A204.1 (cell line): ENCODE measurements around the gene AMFR.

ENCODE experiments used
- FAIRE-seq: peaks from 2 replicates; lab custom pipeline; 2012; peaks lifted over from hg19 to GRCh38; lab: Jason Lieb, UNC

Gene AMFR

DNA sequence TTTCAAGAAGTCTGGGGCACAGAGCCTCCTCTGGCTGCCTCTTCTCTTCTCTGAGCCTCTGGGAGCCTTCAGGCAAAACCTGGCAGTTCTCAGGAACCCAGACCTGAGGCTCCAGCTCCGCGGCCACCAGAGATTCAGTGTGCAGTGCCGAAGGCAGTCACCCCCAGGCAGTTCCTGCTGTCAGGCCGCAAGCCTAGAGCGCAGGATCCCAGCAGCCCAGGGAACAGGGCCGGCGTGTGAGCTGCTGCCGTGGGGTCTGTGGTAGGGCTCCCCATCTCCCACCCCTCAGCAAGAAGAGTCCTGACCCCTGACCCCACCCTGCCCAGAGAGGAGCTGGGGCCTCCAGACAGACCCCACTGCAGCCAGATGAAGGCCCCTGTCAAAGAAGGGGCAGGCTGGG is 78.2 kb downstream of the AMFR start:
- no peak for FAIRE-seq

DNA sequence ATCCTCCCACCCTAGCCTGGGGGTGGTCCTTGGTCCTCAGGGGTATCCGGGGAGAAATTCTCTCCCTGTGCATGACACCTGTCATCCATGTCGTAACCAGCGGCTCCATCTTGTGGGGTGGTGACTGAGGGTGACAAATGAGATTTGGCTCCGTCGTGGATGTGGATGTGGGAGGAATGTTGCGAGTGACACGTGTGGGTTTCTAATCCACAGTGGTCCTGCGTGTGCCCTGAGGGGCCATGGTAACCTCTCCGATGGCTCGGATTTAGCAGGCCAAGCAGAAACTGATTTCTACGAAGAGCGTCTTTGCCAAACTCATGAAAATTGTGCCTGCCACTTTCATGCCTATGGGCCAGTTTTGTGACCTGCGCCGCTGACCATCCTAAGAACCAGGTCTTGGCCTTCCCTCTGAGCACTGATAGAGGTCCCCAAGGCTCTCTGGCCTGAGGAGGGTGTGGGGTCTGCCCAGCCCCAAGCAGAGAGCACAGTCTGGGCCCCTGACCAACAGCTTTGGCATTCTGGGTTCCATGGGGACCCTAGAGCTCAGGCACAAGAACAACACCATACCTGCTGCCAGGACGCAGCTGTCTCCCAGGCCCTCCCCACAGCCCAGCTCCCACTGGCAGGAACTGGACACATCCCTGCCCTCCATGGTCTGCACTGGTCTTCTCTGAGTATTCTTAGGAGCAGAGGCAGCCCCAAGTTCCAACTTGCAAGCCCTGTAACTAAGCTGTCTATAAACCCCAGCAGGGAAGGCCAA is 79.0 kb downstream of the AMFR start:
- FAIRE-seq = no peak

DNA sequence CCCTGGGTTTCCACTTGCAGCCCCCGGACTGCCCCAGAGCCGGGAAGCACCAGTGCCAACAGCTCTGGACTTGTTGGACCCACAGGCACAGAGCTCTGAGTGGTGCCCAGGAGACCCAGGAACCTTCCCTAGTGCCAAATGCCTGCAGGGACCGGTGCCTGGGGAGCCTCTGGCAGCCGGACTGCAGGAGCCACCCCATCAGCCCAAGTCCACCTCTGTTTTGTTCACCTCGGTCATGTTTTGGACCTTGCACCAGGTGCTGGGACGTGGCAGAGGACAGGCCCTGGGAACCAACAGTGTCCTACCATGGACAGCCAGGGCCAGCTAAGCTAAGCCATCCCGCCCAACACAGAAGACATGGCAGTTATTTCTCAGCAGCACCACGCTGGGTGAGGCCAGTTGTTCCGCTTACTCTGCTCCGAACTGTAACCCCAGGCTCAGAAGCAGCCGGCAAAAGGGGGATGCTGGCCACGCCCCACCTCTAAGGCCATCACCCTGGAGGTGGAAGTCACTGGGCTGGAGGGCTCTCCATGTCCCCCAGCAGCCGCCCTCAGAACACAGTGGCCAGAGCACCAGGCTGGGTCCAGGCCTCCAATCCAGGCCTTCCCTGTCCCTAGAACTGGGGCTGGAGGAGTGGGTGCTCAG is 79.8 kb downstream of the AMFR start:
- no peak for FAIRE-seq

DNA sequence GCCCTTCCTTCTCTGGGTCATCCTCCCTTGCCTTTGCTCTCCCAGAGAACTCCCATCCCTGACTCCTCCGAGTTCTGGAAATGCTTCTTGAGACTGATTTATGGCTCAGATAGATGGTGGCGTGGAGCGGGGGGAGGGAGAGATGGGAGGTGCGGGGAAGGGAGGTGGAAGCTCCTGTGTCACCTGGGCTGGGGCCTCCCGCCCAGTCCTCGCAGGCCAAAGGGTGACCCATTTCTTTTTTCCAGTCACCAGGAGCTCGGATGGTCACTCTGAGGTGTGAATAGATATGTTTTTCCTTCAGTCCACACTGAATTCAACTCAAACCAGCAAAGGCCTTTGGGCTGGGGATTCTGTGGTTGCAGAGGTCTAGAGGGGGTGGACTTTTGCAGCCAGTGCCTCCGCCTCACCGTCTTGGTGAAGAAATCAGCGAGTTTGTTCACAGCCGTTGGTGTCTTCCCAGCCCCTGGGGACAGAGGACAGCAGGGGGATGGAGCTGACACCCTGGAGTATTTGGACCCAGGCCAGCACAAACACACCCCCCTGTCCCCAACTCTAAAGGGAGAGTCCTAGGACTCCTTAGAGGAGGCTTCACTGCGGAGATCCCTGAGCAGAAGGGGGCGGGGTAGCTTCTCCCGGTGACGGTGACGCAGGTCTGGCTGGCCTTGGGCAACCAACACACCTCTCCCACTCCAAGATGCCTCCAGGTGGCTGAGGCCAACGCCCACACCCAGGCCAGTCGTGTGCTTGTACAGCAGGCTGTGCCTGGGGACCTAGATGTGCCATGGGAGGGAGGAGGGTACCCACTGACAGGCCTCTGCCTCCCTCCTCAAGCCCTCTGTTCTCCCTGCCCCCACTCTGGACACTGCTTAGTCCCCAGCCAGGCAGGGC is 80.6 kb downstream of the AMFR start:
- no peak for FAIRE-seq

DNA sequence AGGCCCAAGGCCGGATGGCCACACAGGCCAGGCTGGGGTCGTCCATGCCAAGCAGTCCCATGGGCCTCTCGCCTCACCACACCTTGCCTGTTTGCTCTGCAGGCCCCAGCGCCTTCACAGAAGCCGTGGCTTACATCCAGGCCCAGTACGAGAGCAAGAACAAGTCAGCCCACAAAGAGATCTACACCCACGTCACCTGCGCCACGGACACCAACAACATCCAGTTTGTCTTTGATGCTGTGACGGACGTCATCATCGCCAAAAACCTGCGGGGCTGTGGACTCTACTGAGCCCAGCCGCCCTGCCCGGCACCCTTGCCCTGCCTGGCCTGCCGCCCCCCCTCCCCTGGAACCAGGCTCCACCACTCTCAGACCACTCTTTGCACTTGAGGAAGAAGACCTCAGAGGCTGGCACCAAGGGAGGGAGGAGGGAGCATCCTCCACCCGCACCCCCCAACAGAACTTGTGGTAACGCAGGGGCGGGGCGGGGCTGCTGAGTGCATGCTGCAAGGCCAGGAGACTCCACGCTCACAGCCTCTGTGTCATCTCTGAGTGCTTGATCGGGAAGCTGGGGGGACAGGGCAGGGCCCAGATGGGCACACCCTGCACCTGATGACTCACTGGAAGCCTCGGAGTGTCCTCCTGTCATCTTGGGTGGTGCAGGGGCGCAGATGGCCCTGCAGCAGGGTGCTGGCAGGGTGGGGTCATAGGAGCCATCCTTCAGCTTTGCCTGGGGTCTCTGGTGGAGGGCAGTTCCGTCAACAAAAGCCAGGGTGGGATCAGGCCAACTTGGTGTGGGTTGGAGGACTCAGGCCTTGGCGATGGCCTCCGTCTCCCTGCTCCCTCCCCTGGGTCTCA is 81.5 kb downstream of the AMFR start:
- no peak for FAIRE-seq

DNA sequence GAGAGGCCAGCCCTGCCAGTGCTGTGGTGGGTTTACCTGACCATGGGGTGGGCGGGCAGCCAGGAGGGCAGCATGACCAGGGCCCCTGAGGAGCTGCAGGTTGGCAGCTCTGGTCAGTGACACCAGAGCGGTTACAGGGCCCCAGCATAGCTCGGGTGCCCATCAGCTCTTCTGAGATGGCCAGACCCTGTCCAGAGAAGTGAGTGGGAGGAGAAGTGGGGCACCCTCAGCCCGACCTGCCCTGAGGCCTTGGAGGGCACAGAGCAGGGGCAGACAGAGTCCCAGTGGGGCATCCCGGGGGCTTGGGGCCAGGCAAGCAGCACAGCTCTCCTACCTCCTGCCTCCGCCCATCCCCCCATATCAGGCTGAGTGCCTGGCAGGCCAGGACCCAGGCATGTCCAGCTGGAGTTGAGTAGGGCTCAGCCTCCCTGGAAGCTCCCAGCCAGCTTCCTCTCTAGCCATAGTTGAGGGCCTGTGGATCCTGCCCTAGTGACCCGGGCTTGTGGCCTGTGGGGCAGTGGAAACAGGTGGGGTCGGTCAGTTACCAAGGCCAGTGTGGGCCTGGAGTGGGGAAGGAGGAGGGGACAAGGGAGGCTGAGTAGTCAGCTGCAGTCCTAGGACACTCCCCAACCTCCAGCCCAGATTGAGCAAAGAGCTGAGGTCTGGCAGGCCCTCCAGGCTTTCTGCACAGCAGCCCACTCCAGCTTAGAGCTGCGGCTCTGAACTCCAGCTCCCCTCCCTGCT is 83.5 kb downstream of the AMFR start:
- no peak for FAIRE-seq

DNA sequence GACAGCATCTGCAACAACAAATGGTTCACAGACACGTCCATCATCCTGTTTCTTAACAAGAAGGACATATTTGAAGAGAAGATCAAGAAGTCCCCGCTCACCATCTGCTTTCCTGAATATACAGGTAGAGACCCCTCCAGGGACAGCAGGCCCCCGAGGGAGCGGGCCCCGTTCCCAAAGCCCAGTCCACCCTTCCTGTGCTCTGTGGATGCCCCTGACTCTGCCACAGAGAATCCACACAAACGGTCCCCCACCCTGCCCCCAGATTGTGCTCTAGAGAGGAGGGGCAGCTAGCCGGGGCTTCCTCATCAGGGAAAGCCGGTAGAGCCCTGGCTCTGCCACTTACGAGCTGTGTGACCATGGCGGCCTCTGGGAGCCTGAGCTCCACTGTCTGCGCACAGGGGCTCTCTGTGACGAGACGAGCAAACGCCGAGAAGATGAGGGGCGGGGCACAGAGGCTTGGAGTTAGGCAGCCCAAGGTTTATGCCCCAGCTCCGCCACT is 84.4 kb downstream of the AMFR start:
- no peak for FAIRE-seq

DNA sequence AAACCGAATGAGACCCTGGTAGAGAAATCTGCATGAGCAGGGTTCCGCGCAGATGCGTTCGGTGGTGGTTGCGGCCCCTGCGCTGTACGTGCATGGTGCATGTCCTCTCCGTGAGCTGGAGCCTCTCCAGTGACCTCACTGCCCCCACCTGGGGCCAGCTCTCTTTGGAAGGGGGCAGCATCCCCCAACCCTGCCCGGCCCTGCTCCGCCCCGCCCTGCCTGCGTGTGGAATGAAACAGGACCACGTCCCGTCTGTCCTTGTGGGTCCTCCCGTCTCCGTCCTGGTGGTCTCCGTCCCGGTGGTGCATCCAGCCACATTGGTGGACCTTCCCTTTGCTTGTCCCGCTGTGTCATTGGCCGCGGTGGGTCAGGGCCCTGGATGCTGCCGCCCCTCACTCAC is 84.9 kb downstream of the AMFR start:
- no peak for FAIRE-seq

DNA sequence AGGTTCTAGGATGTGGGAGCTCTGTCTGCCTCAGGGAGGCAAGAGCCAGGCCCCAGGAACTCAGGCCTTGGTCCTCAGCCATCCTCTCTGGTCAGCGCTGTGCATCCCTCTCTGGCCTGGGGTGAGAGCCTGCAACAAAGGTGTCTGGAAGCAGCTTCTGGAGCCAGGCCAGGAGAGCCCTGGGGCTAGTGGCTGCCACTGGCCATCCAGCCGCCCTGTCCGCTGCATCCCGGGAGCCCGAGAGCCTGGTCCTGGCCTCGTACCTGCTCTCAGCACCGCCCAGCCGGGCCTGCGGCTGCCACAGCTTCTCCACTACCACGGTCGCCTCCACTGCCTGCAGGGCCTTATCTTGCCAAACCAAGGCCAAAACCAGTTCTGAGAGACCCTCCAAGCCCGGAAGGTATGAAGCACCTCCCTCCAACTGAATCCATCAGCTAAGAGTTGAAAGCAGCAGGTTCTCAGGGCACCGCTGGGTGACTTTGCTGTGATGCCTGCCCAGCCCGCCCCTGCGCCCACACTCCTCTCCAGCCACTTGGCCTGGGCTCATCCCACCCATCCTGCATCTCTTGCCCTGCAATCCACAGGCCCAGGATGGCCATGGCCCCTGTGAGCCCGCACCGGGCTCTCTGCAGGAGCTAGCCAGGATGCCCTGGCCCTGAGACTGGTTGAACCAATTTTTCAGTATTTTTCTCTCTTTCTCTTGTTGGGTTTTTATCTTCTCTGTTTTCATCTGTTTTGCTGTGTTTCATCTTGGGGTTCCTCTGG is 85.7 kb downstream of the AMFR start:
- FAIRE-seq = no peak

DNA sequence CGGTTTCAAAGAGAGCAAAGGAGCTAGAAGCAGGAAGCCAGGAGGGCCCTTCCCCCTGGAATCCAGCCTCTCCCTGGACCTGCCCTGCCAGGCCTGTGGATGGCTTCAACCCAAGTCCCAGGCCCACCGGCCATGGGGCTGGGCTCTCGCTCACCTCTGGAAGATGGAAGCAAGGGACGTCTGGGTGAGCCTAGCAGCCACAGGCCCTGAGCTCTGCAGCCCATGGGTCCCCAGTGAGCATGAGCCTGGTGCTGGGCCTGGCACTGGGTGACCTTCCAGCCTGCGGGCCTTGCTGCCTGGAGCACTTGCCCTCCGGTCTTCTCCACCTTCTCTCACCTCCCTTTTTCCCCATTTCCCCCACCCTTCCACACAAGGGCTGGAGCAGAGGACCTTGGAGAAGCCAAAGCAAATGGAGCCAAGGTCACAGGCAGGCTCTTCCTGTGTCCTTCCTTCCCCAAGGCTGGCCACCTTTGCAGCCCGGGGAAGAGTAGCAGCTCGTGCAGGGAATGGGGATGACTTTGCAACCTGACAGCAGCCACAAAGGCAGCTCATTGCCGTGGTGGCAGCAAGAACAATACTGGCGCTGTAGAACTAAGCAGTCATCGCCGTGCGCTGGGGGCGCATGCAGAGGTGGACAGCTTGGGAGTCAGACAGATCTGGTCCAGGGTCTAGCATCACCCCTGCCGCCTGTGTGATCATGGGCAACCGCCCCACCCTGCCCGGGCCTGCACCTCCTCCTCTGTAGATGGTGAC is 86.6 kb downstream of the AMFR start:
- no peak for FAIRE-seq

DNA sequence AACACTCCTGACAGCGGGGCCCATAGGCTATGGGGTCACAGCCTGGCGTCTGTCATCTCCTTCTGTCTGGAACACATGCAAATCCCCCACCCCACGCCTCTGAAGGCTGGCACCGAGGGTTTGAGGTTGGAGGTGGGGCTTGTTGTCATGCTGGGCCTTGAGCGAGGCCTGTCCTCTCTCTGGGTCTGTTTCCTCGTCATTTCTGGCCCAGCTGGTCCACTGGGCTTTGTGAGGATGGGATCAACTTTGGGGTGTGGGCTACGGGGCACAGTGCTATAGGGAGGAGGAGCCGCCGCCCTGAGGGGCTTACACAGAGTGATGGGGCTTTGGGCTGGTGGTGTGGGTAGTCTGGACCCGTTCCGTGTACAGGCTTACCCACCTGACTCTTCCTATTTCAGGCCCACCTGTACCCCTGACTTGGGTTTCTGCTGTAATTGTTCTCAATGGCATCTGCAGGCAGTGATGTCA is 87.5 kb downstream of the AMFR start:
- no peak for FAIRE-seq

DNA sequence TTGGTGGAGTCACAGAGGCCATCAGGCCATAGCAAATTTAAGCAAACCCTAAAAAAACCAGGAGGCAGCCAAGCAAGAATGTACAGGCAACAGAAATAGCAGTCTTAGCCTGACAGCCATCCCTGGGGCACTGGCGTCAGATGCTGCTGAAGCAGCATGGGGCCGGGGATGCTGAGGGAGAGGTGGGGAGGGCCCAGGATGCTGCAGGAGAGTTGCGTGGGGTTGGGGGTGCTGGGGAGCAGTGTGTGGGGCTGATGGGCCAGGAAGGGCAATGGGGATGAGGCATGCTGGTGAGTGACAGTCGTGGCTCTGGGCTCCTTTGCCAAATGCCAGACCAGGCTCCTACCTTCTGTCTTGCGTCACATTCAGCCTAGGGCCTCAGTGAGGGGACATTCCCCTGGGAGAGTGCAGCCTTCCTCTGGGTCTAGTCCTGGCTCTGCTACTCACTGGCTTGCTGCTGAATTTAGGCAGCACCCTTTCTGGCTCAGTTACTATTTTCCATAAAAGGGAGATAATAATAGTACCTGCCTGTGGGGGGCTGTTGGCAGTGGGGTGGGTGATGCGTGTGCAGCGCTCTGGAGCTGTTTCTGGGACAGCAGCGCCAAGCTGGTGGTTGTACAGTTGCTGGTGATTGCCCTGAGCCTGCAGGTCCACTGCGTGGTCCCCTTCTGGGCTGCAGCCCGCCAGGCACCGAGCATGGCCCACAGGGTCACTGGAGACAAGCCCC is 88.1 kb downstream of the AMFR start:
- FAIRE-seq = no peak

DNA sequence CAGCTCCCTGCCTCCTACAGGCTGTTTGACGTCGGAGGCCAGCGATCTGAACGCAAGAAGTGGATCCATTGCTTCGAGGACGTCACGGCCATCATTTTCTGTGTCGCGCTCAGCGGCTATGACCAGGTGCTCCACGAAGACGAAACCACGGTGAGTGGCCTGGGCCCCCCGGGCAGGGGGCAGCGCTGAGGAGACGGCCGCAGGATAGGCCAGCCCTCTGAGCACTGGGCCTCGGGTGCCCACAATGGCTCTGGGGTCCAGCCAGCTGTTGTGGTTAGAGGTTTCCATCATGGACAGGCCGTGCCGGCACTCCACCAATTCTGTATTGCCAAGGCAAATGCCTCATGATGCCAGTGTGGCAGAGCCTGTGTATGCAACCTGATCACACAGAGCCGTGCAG is 88.6 kb downstream of the AMFR start:
- FAIRE-seq = no peak

DNA sequence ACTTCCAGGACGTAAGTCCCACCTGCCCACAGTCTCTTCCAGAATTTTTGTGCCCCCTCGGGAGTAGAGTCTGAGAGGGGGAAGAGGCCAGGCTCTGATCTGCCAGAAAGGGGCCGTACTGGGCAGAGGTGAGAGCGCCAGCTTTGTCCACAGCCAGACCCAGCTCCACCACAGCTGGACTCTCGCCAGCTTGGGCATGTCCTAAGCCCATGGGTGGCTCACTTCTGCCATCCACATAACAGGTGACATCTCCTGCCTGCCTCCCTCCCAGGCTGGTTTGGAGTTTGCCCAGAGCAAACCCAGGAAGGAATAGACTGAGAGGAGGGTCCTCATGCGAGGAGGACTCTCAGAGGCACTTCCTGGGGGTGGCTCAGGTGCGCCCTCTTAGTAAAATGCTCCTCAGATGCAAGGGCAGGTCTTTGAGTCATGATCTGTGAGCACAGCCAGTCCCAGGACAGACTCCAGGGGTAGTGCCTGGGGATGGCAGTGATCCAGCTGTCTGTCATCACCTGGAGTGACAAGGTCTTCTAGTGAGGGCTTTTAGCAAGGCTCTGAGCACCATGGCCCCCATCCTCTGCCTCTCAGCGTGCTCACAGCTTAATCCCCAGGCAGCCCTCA is 89.2 kb downstream of the AMFR start:
- no peak for FAIRE-seq

DNA sequence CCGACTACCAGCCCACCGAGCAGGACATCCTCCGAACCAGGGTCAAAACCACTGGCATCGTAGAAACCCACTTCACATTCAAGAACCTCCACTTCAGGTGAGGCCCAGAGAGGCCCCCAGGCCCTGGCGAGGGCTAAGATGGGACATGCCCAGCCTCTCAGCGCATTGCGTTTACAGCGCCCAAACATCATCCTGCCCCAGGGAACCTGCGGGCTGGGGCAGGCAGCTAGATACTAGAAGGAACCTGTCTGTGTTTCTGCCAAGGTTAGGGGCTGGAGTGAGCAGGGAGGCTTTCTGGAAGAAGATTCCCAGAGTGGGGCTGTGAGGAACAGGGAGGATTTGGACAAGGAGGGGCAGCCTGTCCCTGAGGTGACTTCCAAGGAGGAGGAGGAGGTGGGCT is 90.6 kb downstream of the AMFR start:
- FAIRE-seq = no peak

DNA sequence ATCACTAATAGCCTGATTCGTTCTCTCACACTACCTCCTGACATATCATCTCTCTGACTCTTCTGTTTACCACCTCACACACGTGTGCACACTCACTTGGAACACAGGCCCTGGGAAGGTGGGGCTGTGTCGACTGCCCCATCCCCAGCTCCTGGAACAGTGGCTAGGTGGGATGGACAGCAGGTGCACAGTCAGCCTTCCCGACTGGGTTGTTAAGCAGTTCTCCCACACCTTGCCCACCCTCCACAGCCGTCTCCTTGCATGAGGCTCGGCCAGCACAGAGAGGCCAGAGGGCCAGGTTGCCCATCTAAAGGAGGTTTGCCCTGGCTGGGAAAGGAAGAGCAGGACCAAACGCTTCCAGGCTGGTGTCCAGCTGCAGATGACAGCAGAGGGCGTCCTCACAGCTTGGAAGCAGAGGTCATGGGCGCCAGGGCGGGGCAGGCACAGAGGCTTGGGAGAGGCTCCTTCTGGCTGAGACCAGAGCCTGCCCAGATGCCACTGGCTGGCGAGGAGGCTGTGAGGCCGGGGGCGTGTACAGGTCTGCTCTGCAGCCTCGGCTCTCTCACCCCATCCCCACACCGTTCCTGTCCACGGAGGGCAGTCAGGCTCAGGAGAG is 92.8 kb downstream of the AMFR start:
- FAIRE-seq = no peak

DNA sequence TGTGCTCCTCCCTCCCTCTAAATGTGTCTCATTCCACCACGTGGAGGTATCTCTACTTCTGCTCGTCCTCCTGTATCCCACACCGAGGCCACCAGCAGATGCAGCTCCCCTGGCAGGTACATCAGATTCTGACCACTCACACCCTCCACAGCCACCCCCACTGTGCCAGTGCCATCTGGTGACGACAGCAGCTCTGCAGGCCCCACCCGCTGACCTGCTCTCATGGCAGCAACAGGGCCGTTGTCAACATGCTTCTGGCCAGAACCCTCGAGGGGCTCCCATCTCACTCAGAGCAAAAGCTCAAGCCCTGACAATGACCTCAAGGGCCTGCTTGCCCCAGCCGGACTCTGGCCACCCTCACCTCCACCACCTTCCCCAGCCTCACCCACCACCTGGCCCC is 93.4 kb downstream of the AMFR start:
- FAIRE-seq = no peak

DNA sequence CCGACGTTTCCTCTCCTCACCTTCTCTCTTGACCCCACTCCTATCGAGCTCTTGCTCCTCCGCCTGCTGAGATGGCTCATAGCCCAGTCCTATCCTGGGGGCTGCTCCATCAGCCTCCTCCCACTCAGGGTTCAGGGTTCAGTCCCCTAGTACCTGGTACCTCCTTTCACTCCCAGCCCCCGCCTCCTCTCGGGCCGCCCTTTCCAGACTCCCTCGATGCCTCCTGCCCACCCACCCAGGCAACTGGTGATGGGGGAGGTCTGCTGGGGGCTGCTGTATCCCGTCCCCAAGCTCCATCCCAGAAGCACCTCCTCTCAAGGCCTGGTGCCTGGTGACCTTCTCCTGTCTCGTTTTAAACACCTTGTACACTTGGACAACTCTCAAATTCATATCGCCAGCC is 93.9 kb downstream of the AMFR start:
- FAIRE-seq = no peak
